Stimulated activated CD4-positive, alpha-beta T cell treated with anti-CD3 and anti-CD28 coated beads, Interleukin-1b, Interleukin-23, amount 100 ng/mL, for 4 hours (primary cell): Measurements from ENCODE around the gene MVP.
"Not testable (repeated sequence)": the region's sequence is repeated elsewhere in the genome, so short reads cannot be mapped to it uniquely, and the experiment has no call there.

Experiments
- DNase-seq, 2 donors: peaks; one replicate each; pipeline ENCODE4 v3.0.0-alpha.2; 2020; ENCODE audit warnings: low read depth in 2 of 2

The MVP gene

GRCh38 chr16:29871822-29872546 is 51.7 kb downstream of the MVP start:
- DNase-seq, result no peak

DNA sequence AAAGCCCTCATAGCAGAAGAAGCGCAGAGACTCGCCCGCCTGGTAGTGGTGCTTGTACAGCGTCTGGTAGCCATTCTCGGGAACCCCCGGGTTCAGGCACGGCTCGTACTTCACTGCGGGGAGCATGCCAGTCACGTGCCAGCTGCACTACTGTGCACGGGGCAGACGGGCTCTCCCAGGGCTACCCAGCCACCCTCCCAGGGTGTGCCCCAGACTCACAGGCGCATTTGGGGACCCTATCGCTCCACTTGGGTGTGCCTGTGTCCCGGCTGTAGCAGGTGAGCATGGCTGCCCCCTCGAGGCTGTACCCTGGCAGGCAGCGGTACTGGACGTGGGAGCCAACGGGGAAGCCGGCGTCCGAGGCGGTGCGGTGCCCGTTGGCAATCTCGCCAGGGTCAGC is 53.1 kb downstream of the MVP start:
- DNase-seq, result no peak

GRCh38 chr16:29875206-29875605 is 54.9 kb downstream of the MVP start:
- no peak for DNase-seq

GRCh38 chr16:29876217-29876593 is 55.9 kb downstream of the MVP start:
- no peak for DNase-seq

DNA sequence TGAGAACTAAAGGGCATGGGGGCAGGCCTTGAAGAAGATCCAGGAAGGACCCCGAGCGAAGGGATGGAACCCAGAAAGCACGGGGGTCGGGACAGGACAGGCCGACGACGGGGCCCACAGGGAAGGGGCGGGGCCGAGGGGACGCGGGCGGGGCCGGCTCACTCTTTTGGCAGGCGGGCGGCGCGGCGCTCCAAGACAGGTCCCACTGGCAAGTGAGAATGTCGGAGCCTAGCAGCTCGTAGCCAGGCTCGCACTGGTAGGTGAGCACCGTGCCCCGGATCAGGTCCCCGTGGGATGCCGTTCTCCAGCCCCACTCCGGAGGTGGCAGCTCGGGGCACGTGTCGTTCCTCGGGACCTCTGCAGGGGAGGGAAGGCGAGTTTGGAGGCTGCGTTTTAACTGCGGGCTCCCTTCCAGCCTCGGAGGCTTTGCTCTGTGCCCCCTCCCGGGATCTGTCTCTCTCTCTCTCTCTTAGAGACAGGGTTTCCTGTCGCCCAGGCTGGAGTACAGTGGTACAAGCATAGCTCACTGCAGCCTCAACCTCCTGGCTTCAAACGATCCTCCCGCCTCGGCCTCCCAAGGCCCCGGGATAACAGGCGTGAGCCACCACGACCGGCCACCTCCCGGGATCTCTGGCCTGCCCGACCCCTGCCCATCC is 56.5 kb downstream of the MVP start:
- peak; percentile 25 to 46 for DNase-seq

- peak; percentile 17 to 38 for DNase-seq
Measured at GRCh38 chr16:29877266-29877961, 57.2 kb downstream of the MVP start.

- no peak for DNase-seq
Measured at GRCh38 chr16:29878172-29878571, 57.9 kb downstream of the MVP start.

GRCh38 chr16:29881050-29881449 is 60.8 kb downstream of the MVP start:
- no peak for DNase-seq

GRCh38 chr16:29883987-29884386 is 63.7 kb downstream of the MVP start:
- DNase-seq, result no peak

DNA sequence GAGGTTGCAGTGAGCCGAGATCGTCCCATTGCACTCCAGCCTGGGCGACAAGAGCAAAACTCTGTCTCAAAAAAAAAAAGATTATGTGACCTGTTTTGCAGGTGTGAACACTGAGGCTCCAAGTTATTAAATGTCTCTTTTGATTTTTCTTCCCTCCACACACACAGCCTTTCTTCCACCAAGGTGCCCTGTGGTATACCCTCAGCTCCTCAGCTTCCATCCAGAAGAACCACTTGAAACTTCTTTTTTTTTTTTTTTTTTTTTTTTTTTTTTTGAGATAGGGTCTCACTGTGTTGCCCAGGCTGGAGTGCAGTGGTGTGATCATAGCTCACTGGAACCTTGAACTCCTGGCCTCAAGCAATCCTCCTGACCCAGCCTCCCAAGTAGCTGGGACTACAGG is 69.1 kb downstream of the MVP start:
- not testable (repeated sequence) for DNase-seq

- DNase-seq, result no peak
Measured at GRCh38 chr16:29891525-29892457, 71.5 kb downstream of the MVP start.

DNA sequence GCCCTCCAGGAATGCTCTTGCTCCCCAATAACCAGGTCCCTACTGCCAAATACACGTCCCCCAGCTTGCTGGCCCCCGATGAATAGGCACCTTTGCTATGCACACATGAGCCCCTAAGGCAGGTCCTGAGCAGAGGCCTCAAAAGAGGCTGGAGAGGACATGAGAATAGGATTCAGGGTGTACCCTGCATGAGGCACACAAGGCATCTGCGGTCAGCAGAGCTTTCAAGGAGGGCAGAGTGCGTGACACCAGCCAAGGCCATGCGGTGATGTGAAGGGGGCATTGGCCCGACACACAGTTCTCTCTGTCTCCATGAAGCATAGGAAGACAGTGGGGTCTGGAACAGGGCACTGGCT is 72.2 kb downstream of the MVP start:
- no peak for DNase-seq

DNA sequence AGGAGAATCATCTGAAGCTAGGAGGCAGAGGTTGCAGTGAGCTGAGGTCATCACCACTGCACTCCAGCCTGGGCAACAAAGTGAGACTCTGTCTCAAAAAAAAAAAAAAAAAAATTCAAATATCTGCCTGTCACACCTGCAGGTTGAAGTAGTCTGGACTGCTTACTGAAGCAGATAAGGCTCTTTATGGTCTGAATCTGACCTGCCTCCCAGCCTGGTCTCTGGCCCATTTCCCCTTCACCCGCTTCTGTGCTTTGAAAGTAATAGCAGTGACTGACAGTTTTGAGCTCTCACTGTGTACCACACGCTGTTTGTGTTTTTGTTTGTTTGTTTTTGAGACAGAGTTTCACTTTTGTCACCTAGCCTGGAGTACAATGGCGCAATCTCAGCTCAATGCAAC is 73.3 kb downstream of the MVP start:
- DNase-seq, result no peak

DNA sequence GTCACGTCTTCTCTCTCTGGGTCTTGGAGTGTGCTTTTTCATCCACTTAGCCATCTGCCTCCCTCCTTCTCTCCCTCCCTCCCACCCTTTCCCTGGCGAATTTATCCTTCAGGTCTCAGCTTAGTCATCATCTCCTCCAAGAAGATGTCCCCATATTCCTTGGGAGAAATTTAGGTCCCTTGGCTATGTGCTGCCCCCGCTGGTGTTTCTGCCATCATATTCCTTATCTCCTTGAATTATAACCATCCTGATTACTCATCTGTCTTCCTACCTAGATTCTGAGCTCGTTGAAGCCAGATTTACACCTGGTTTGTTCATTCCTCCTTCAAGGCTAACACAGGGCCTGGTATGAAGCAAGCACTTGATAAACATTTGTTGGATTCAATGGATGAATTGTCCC is 74.1 kb downstream of the MVP start:
- no peak for DNase-seq

DNA sequence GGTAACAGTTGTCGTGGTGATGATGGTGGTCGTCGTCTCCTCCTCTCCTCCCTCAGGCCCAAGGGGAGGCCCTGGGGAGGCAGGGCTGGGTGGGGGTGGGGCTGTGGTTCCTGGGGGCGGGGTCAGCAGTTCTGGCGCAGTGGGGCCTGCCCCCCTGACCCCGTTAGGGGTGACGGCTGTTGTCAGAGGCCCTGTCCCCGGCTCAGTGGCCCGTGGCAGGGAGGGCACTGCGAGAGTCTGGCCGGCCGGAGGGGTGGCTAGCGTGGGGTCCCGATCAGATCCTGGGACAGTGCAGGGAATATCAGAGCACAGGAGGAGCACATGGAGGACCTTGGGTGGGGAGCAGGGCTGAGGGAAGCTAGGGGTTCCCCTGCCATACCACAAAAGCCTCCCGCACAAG is 76.6 kb downstream of the MVP start:
- no peak for DNase-seq

GRCh38 chr16:29897333-29897732 is 77.1 kb downstream of the MVP start:
- no peak for DNase-seq
